B cell (primary cell): ENCODE results near the gene NT5DC2. TPM values are rescaled to one million over a fixed set of nuclear protein-coding genes. Genes with fewer than 3 reads are reported as not detected.
A peak's percentile ranks its signal among the peaks of the same experiment; 100 is the strongest.

Experiments
- ATAC-seq: fragments of 200-7000 bp; cut with Tn5 transposase; one replicate; pipeline ENCODE4 v1.10.0; 2021; ENCODE audit warnings: low read depth, mild to moderate bottlenecking, moderate number of reproducible peaks, moderate library complexity
- CTCF ChIA-PET: fragments of 350-600 bp; sonication (Branson Sonifier 250); formaldehyde crosslinking; loops from one replicate; lab custom pipeline; 2021; ENCODE audit warnings: antibody characterized with exemption, inconsistent platforms; lab: Charles Lee
- POLR2A ChIA-PET: fragments of 350-600 bp; sonication (Branson Sonifier 250); formaldehyde crosslinking; loops from one replicate; lab custom pipeline; 2021; ENCODE audit warnings: antibody characterized with exemption; lab: Charles Lee
- DNase-seq: peaks from one replicate; pipeline ENCODE4 v3.0.0; 2013
- H2AFZ ChIP-seq: 2 replicates; pipeline ENCODE4 v1.6.1; 2012; ENCODE audit warnings: mild to moderate bottlenecking, low read depth, low read length; ENCODE audit not compliant: insufficient read depth, poor library complexity, severe bottlenecking
- H3K27ac ChIP-seq, 2 donors: 1 replicate in 1 of 2; 2 replicates in 1 of 2; pipeline ENCODE4 v1.5.1; 2012 to 2013; ENCODE audit warnings: low read length in 2 of 2, mild to moderate bottlenecking in 2 of 2, moderate library complexity in 1 of 2
- H3K27me3 ChIP-seq, 4 experiments: fragments of 200-600 bp in 1 of 4; sonication (generic) in 1 of 4; replicated peaks in 1 of 4; 1 replicate in 2 of 4; 2 replicates in 2 of 4; pipeline versions ENCODE4 v1.6.1 to v1.7.0; 2013 to 2016; ENCODE audit warnings: low read length in 3 of 4, mild to moderate bottlenecking in 2 of 4, mixed read lengths in 1 of 4, moderate library complexity in 1 of 4; ENCODE audit not compliant: insufficient read depth in 4 of 4, control insufficient read depth in 3 of 4; ENCODE audit errors: control extremely low read depth in 1 of 4
- H3K36me3 ChIP-seq, 2 experiments: replicated peaks in 1 of 2; 1 replicate in 1 of 2; 2 replicates in 1 of 2; pipeline versions ENCODE4 v1.6.1 to v1.7.1; 2013; ENCODE audit warnings: low read length in 1 of 2; ENCODE audit not compliant: insufficient read depth in 2 of 2, control insufficient read depth in 1 of 2; ENCODE audit errors: control extremely low read depth in 1 of 2, extremely low read depth in 1 of 2
- H3K4me1 ChIP-seq, 2 donors: fragments of 200-600 bp in 1 of 2; sonication (generic) in 1 of 2; 1 replicate in 1 of 2; 2 replicates in 1 of 2; pipeline versions ENCODE4 v1.5.1 to v1.6.1; 2013 to 2017; ENCODE audit warnings: low read length in 2 of 2; ENCODE audit not compliant: control insufficient read depth in 2 of 2, insufficient read depth in 2 of 2
- H3K4me2 ChIP-seq: replicated peaks from 2 replicates; pipeline ENCODE3; 2012; ENCODE audit warnings: mild to moderate bottlenecking, low read depth, low read length; ENCODE audit not compliant: poor library complexity, severe bottlenecking
- H3K4me3 ChIP-seq, 5 experiments: fragments of 200-600 bp in 1 of 5; sonication (generic) in 1 of 5; 1 replicate in 3 of 5; 2 replicates in 2 of 5; pipeline versions ENCODE4 v1.5.1 to v1.7.0; 2011 to 2016; ENCODE audit warnings: low read length in 4 of 5, mild to moderate bottlenecking in 4 of 5, low read depth in 2 of 5, control low read depth in 1 of 5, moderate library complexity in 1 of 5; ENCODE audit not compliant: insufficient read depth in 1 of 5; ENCODE audit errors: control extremely low read depth in 1 of 5, extremely low read depth in 1 of 5
- H3K79me2 ChIP-seq: fragments of 200-600 bp; sonication (generic); one replicate; pipeline ENCODE4 v1.6.0; 2016; ENCODE audit warnings: low read length; ENCODE audit not compliant: control insufficient read depth, insufficient read depth
- H3K9ac ChIP-seq: fragments of 200-600 bp; sonication (generic); 2 replicates; pipeline ENCODE4 v1.6.1; 2017; ENCODE audit warnings: mild to moderate bottlenecking, low read length, moderate library complexity
- H3K9me3 ChIP-seq, 3 donors: one replicate each; pipeline versions ENCODE4 v1.6.1 to v1.7.1; 2013; ENCODE audit warnings: low read length in 2 of 3; ENCODE audit not compliant: control insufficient read depth in 2 of 3, insufficient read depth in 1 of 3; ENCODE audit errors: control extremely low read depth in 1 of 3
- H4K20me1 ChIP-seq: 2 replicates; pipeline ENCODE4 v1.6.0; 2012; ENCODE audit warnings: mild to moderate bottlenecking, low read length; ENCODE audit not compliant: insufficient read depth, control insufficient read depth, poor library complexity, severe bottlenecking
- H3K27ac Mint-ChIP-seq: one replicate; pipeline ENCODE4 v1.8.0; 2021; ENCODE audit warnings: mixed read lengths
- H3K27me3 Mint-ChIP-seq: one replicate; pipeline ENCODE4 v1.8.0; 2021; ENCODE audit warnings: mixed read lengths
- H3K4me1 Mint-ChIP-seq: one replicate; pipeline ENCODE4 v1.8.0; 2021; ENCODE audit warnings: mixed read lengths
- H3K4me3 Mint-ChIP-seq: one replicate; pipeline ENCODE4 v1.8.0; 2021; ENCODE audit warnings: mixed read lengths
- H3K9me3 Mint-ChIP-seq: one replicate; pipeline ENCODE4 v1.8.0; 2022; ENCODE audit warnings: mixed read lengths; ENCODE audit not compliant: insufficient read depth
- CTCF ChIP-seq: fragments of 200-600 bp; IDR thresholded peaks from one replicate; pipeline ENCODE4 v1.8.0; 2022; ENCODE audit warnings: antibody characterized with exemption, mild to moderate bottlenecking
- EZH2 ChIP-seq: IDR thresholded peaks from 2 replicates; pipeline ENCODE4 v1.6.1; 2012; ENCODE audit warnings: borderline replicate concordance, low read depth, mild to moderate bottlenecking, moderate library complexity, low read length; ENCODE audit not compliant: insufficient read depth, poor library complexity, severe bottlenecking
- WGBS: methylation state at CpG from one replicate; pipeline ENCODE4 v1.1.5; 2013; ENCODE audit warnings: missing lambda C conversion rate; ENCODE audit not compliant: insufficient coverage; 5-methylcytosine and 5-hydroxymethylcytosine counted together
- intact Hi-C: fragments of 100-400 bp; cut with micrococcal nuclease; formaldehyde crosslinking; loops from one replicate; pipeline ENCODE4 v1.10.0; 2022
- polyA plus RNA-seq: library from polyadenylated mRNA; depleted of rRNA; stranded (reverse); fragments of >200 nt; gene quantifications from 2 replicates; pipeline ENCODE4 v1.2.3, GENCODE V29; 2012
- total RNA-seq, 2 donors: library from RNA; stranded (reverse); fragments of 120-200 nt in 1 of 2; gene quantifications; 1 replicate in 1 of 2; 2 replicates in 1 of 2; pipeline versions ENCODE4 v1.2.3 to v1.2.4, GENCODE V29; 2013 to 2022

Gene NT5DC2
- total and polyA plus RNA-seq, 2 donors (not counting 1 experiment from before 2014, with no cell fraction given) = 11.2 to 11.9 TPM

DNA sequence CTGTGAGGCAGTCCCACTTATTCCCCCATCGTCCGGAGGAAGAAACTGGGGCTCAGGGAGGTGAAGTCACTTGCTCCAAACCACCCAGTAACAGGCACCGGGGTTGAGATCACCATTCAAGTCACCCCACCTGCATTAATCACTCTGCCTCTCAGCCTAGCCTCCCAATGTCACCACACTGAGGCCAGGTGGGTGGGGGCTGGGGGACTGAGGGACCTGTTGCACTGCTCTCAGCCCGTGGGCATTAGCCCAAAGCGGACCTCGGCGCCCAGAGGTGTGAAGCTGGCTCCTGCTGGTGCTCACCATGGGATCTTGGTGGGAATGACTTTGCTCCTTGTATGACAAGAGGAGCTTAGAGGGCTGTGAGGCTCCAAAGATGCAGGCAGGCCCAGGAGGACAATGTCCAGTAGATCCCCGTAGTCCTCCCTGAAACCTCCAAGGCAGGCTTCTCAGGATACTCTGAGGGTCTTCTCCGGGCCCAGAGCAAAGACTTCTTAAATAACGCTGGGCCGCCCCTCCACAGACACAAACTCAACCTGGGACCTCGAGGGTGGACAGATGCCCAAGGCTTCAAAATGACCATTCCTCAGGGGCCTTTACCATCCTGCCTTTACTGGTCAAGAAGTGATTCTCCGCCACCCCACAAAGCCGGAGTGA is 1.7 kb downstream of the NT5DC2 start:
- H3K4me1 Mint-ChIP-seq = peaks cover 22% of the 10 kb centered on the region
- 94% methylated on average over 10 of the region's 14 CpGs for WGBS
- intact Hi-C loops = loop anchor here (10.0 kb wide), 3 partner anchors 477 to 1137 kb away; partner anchors contain the start of genes DUSP7, PRKCD and RBM15B

More for the DNA sequence above, 1.7 kb downstream of the NT5DC2 start:
- TF ChIP-seq CTCF = no peak
- no peak for TF ChIP-seq EZH2
- Histone ChIP-seq H3K9ac (no peak overlapping the region), H3K27me3 (peaks cover 0 to 13% (median 0%) of the 10 kb centered on the region in 4 experiments), H3K4me2 (peak overlapping the region; percentile 99), H2AFZ (peak overlapping the region; percentile 84), H3K4me1 (peaks cover 15 to 30% of the 10 kb centered on the region in 2 donors), H3K36me3 (no peaks in the 10 kb centered on the region), H3K27ac (no peak overlapping the region), H3K79me2 (peaks cover 5% of the 10 kb centered on the region), H3K9me3 (no peaks in the 10 kb centered on the region), H3K4me3 (no peak overlapping the region), H4K20me1 (no peaks in the 10 kb centered on the region)
- Mint-ChIP-seq H3K4me3 (peak overlapping the region; percentile 85), H3K27me3 (no peaks in the 10 kb centered on the region), H3K27ac (no peak overlapping the region), H3K9me3 (no peaks in the 10 kb centered on the region)
- DNase-seq (no peak), ATAC-seq (no peak)
- POLR2A ChIA-PET = interaction anchor here (0.6 kb wide), 1 partner anchor 536 kb away, joined by 4 read pairs; the partner anchor contains the start of gene RPL29
- CTCF ChIA-PET = no interaction called here
